ENCODE data around the gene EDDM3A. TPM values are rescaled to one million over a fixed set of nuclear protein-coding genes. Genes with fewer than 3 reads are reported as not detected.

Gene EDDM3A
- total RNA-seq, 2 donors from 2014 or later: not detected

GRCh38 chr14:20743556-20743955, 2.1 kb upstream of the EDDM3A start:
- DNase-seq: no peak
- Histone ChIP-seq H3K9ac (ENCODE audit: extremely low read depth, low read length, poor library complexity, severe bottlenecking) (no peak overlapping the region), H3K9me3 (ENCODE audit: control insufficient read depth, low read length) (peaks cover 14% of the 10 kb centered on the region), H3K27me3 (ENCODE audit: control insufficient read depth, insufficient read depth, low read length, poor library complexity, severe bottlenecking) (no peaks in the 10 kb centered on the region), H3K27ac (ENCODE audit: low read depth, low read length) (no peak overlapping the region), H3K36me3 (ENCODE audit: control insufficient read depth, insufficient read depth, low read length) (no peaks in the 10 kb centered on the region), H3K4me3 (ENCODE audit: low read length) (no peak overlapping the region), H3K4me1 (ENCODE audit: control insufficient read depth, insufficient read depth, low read length) (no peaks in the 10 kb centered on the region)
- Mint-ChIP-seq H3K36me3 (ENCODE audit: low read depth) (no peaks in the 10 kb centered on the region), H3K27ac (no peak overlapping the region), H3K9me3 (no peaks in the 10 kb centered on the region), H3K4me3 (no peak overlapping the region), H3K4me1 (no peaks in the 10 kb centered on the region), H3K27me3 (ENCODE audit: insufficient read depth) (no peaks in the 10 kb centered on the region)
- no peak for TF ChIP-seq CTCF (conservative IDR thresholded peaks at IDR 0.05)
- WGBS, 2 experiments (ENCODE audit: insufficient coverage in 1 of 2, insufficient read length in 1 of 2): 100% methylated on average over 2 of the region's 2 CpGs; no CpG with 5 or more reads in 1 of the 2 experiments

DNA sequence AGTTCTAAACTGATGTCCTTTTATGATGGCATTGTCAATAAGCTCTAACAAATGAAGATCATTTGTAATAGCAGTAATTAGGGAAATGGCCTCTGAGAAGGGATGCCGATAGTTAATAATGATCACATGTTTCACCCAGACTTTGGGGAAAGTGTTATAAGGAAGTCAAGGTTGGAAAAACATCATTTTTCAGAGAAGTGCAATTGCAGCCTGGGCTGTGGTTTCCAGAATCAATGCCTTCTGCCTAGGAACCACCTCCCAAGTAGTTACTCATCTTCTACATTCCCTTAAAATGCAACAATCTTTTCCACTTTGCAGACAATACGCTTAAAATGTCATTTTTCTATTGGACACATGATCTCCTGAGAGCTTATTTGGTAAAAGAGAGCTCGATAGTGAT, 879 bp downstream of the EDDM3A start:
- Histone ChIP-seq H3K4me1 (ENCODE audit: control insufficient read depth, insufficient read depth, low read length) (no peaks in the 10 kb centered on the region), H3K4me3 (ENCODE audit: low read length) (no peak overlapping the region), H3K36me3 (ENCODE audit: control insufficient read depth, insufficient read depth, low read length) (no peaks in the 10 kb centered on the region), H3K27me3 (ENCODE audit: control insufficient read depth, insufficient read depth, low read length, poor library complexity, severe bottlenecking) (no peaks in the 10 kb centered on the region), H3K9me3 (ENCODE audit: control insufficient read depth, low read length) (peaks cover 7% of the 10 kb centered on the region), H3K27ac (ENCODE audit: low read depth, low read length) (no peak overlapping the region), H3K9ac (ENCODE audit: extremely low read depth, low read length, poor library complexity, severe bottlenecking) (no peak overlapping the region)
- Mint-ChIP-seq H3K27ac (no peak overlapping the region), H3K9me3 (peaks cover 2% of the 10 kb centered on the region), H3K4me3 (no peak overlapping the region), H3K27me3 (ENCODE audit: insufficient read depth) (no peaks in the 10 kb centered on the region), H3K36me3 (ENCODE audit: low read depth) (no peaks in the 10 kb centered on the region), H3K4me1 (no peaks in the 10 kb centered on the region)
- 87 to 99% methylated on average over 2 to 3 of the region's 3 CpGs for WGBS, 2 experiments (ENCODE audit: insufficient coverage in 1 of 2, insufficient read length in 1 of 2)
- no peak for TF ChIP-seq CTCF (conservative IDR thresholded peaks at IDR 0.05)
- DNase-seq: no peak

DNA sequence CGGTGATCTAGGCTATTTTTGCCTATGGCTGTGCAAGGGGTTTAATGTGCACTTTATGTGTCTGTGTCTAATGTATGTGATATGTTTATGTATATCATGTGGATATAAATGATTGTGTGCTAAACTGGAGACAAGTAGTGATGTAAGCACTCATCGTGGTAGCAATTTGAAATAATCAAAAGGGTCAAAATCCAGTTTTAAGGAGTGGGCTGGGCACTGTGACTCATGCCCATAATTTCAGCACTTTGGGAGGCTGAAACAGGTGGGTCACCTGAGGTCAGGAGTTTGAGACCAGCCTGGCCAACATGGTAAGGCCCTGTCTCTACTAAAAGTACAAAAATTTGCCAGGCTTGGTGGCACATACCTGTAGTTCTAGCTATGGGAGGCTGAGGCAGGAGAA, 2.8 kb downstream of the EDDM3A start:
- Histone ChIP-seq H3K36me3 (ENCODE audit: control insufficient read depth, insufficient read depth, low read length) (no peaks in the 10 kb centered on the region), H3K27ac (ENCODE audit: low read depth, low read length) (no peak overlapping the region), H3K9me3 (ENCODE audit: control insufficient read depth, low read length) (peaks cover 18% of the 10 kb centered on the region), H3K4me3 (ENCODE audit: low read length) (no peak overlapping the region), H3K9ac (ENCODE audit: extremely low read depth, low read length, poor library complexity, severe bottlenecking) (no peak overlapping the region), H3K4me1 (ENCODE audit: control insufficient read depth, insufficient read depth, low read length) (no peaks in the 10 kb centered on the region), H3K27me3 (ENCODE audit: control insufficient read depth, insufficient read depth, low read length, poor library complexity, severe bottlenecking) (no peaks in the 10 kb centered on the region)
- Mint-ChIP-seq H3K9me3 (peaks cover 20% of the 10 kb centered on the region), H3K27me3 (ENCODE audit: insufficient read depth) (no peaks in the 10 kb centered on the region), H3K27ac (no peak overlapping the region), H3K4me1 (no peaks in the 10 kb centered on the region), H3K36me3 (ENCODE audit: low read depth) (no peaks in the 10 kb centered on the region), H3K4me3 (no peak overlapping the region)
- WGBS, 2 experiments (ENCODE audit: insufficient coverage in 1 of 2, insufficient read length in 1 of 2): 94 to 100% methylated on average over 2 of the region's 2 CpGs
- no peak for DNase-seq
- TF ChIP-seq CTCF (conservative IDR thresholded peaks at IDR 0.05): no peak
